Uterus (tissue), 4 donors: ENCODE measurements around the gene FRMD8. TPM values are rescaled to one million over a fixed set of nuclear protein-coding genes. Genes with fewer than 3 reads are reported as not detected.

Source experiments
- DNase-seq, 2 donors: peaks; one replicate each; pipeline ENCODE4 v3.0.0-alpha.2; 2019 to 2020
- H3K27ac ChIP-seq, 2 donors: fragments of 200-600 bp; sonication (generic); 1 replicate in 1 of 2; 2 replicates in 1 of 2; pipeline ENCODE4 v1.5.1; 2016 to 2018
- H3K27me3 ChIP-seq, 2 donors: fragments of 200-600 bp; sonication (generic); one replicate each; pipeline ENCODE4 v1.5.1; 2018 to 2019; ENCODE audit warnings: control low read depth in 1 of 2
- H3K36me3 ChIP-seq, 2 donors: fragments of 200-600 bp; sonication (generic); one replicate each; pipeline ENCODE4 v1.5.1; 2019; ENCODE audit warnings: control low read depth in 1 of 2
- H3K4me1 ChIP-seq, 2 donors: fragments of 200-600 bp; sonication (generic); one replicate each; pipeline ENCODE4 v1.5.1; 2018 to 2019; ENCODE audit warnings: control low read depth in 1 of 2
- H3K4me3 ChIP-seq, 2 donors: fragments of 200-600 bp; sonication (generic); 1 replicate in 1 of 2; 2 replicates in 1 of 2; pipeline ENCODE4 v1.5.1; 2018 to 2019; ENCODE audit warnings: mild to moderate bottlenecking in 1 of 2
- H3K9me3 ChIP-seq, 2 donors: fragments of 200-600 bp; sonication (generic); one replicate each; pipeline ENCODE4 v1.5.1; 2019; ENCODE audit warnings: control low read depth in 1 of 2
- CTCF ChIP-seq, 4 experiments: fragments of 200-600 bp in 2 of 4; fragments of 450-650 bp in 2 of 4; sonication (generic) in 2 of 4; IDR thresholded peaks; one replicate each; pipeline ENCODE4 v1.5.1; 2016 to 2019; ENCODE audit warnings: antibody characterized with exemption in 4 of 4, mild to moderate bottlenecking in 2 of 4, moderate library complexity in 1 of 4
- POLR2A ChIP-seq, 2 donors: fragments of 450-650 bp; IDR thresholded peaks; one replicate each; pipeline ENCODE4 v1.6.1; 2016; ENCODE audit warnings: antibody characterized with exemption in 2 of 2, mild to moderate bottlenecking in 1 of 2, moderate library complexity in 1 of 2
- intact Hi-C: fragments of 100-400 bp; cut with DNase I; formaldehyde crosslinking; loops from one replicate; pipeline ENCODE4 v1.15.1; 2023; ENCODE audit warnings: low total_unique reads
- total RNA-seq, 4 donors: library from RNA; depleted of rRNA in 3 of 4; stranded (reverse); fragments of >200 nt in 3 of 4; gene quantifications; one replicate each; pipeline versions ENCODE4 v1.1.0 to v1.2.4, GENCODE V29; 2014 to 2023
- donor health status: DM: yes; HTN: yes; CAD: no.

The FRMD8 gene
- total RNA-seq, 4 donors from 2014 or later = 15.9 to 160 (median 41.5) TPM

- Histone ChIP-seq H3K27me3 (no peaks in the 10 kb centered on the region), H3K4me3 (peak overlapping the region; percentile 76 to 91), H3K4me1 (peaks cover 0 to 7% of the 10 kb centered on the region in 2 donors), H3K9me3 (no peaks in the 10 kb centered on the region), H3K36me3 (no peaks in the 10 kb centered on the region), H3K27ac (peak overlapping the region; percentile 98 to 99)
- peak; percentile 96 to 97 for DNase-seq
- intact Hi-C loops = no loop called here
- TF ChIP-seq CTCF (IDR thresholded peaks at IDR 0.05) (no peak), POLR2A (IDR thresholded peaks at IDR 0.05) (peak; percentile 77 to 86)
Measured at GRCh38 chr11:65420979-65421793, 34.7 kb downstream of the FRMD8 start.

GRCh38 chr11:65421794-65422632, 35.6 kb downstream of the FRMD8 start:
- no peaks in the 10 kb centered on the region for H3K36me3 ChIP-seq
- DNase-seq = peak; percentile 98 to 99
- H3K9me3 ChIP-seq = no peaks in the 10 kb centered on the region
- H3K4me3 ChIP-seq = peak overlapping the region; percentile 76 to 91
- no peaks in the 10 kb centered on the region for H3K27me3 ChIP-seq
- H3K27ac ChIP-seq = peak overlapping the region; percentile 98 to 99
- TF ChIP-seq CTCF (IDR thresholded peaks at IDR 0.05) = peak in 2 of 4 experiments; percentile 7 to 9
- peak; percentile 95 to 99 for TF ChIP-seq POLR2A (IDR thresholded peaks at IDR 0.05)
- intact Hi-C loops = loop anchor here (2.0 kb wide), 1 partner anchor 77 kb away; the partner anchor contains the start of gene MALAT1
- H3K4me1 ChIP-seq = peaks cover 0 to 7% of the 10 kb centered on the region in 2 donors

GRCh38 chr11:65422633-65423515, 36.4 kb downstream of the FRMD8 start, which contains the start of gene NEAT1:
Gene NEAT1 (plus strand): TSS chr11:65422798.
- intact Hi-C loops = loop anchor here (2.0 kb wide), 1 partner anchor 76 kb away; the partner anchor contains the start of gene MALAT1
- H3K9me3 ChIP-seq = no peaks in the 10 kb centered on the region
- no peaks in the 10 kb centered on the region for H3K27me3 ChIP-seq
- DNase-seq = peak; percentile 96 to 98
- H3K36me3 ChIP-seq = no peaks in the 10 kb centered on the region
- peaks cover 0 to 7% of the 10 kb centered on the region in 2 donors for H3K4me1 ChIP-seq
- H3K27ac ChIP-seq = peak within 1 kb of the TSS; percentile 98 to 99
- peak within 1 kb of the TSS; percentile 76 to 91 for H3K4me3 ChIP-seq
- TF ChIP-seq CTCF (IDR thresholded peaks at IDR 0.05) (peak in 1 of 4 experiments; percentile 29), POLR2A (IDR thresholded peaks at IDR 0.05) (peak; percentile 97 to 99)

GRCh38 chr11:65423516-65424204, 37.2 kb downstream of the FRMD8 start:
- TF ChIP-seq CTCF (IDR thresholded peaks at IDR 0.05) = no peak
- peak in 1 of 2 donors; percentile 16 for TF ChIP-seq POLR2A (IDR thresholded peaks at IDR 0.05)
- DNase-seq = peak in 1 of 2 donors; percentile 28
- H3K36me3 ChIP-seq = no peaks in the 10 kb centered on the region
- peak overlapping the region; percentile 76 to 91 for H3K4me3 ChIP-seq
- peaks cover 0 to 7% of the 10 kb centered on the region in 2 donors for H3K4me1 ChIP-seq
- H3K9me3 ChIP-seq = no peaks in the 10 kb centered on the region
- peak overlapping the region; percentile 98 to 99 for H3K27ac ChIP-seq
- intact Hi-C loops = loop anchor here (2.0 kb wide), 1 partner anchor 75 kb away; the partner anchor contains the start of gene MALAT1
- no peaks in the 10 kb centered on the region for H3K27me3 ChIP-seq
